GM18907 (cell line): ENCODE results near the gene SUMF1.
A peak's percentile ranks its signal among the peaks of the same experiment; 100 is the strongest.
"Not testable (repeated sequence)": the region's sequence is repeated elsewhere in the genome, so short reads cannot be mapped to it uniquely, and the experiment has no call there.

Experiments used
- ATAC-seq: cut with Tn5 transposase; IDR thresholded peaks from one replicate; pipeline ENCODE4 v1.9.1; 2021; ENCODE audit warnings: mild to moderate bottlenecking, moderate library complexity; ENCODE audit not compliant: unreplicated experiment

SUMF1 gene

GRCh38 chr3:4462369-4463040 lies 4.6 kb downstream of the SUMF1 start:
- ATAC-seq: no peak

GRCh38 chr3:4461468-4462090 lies 5.5 kb downstream of the SUMF1 start:
- no peak for ATAC-seq

GRCh38 chr3:4460334-4460733 lies 6.7 kb downstream of the SUMF1 start:
- ATAC-seq: no peak

GRCh38 chr3:4458961-4459360 lies 8.1 kb downstream of the SUMF1 start:
- no peak for ATAC-seq

GRCh38 chr3:4456780-4457179 lies 10.3 kb downstream of the SUMF1 start:
- ATAC-seq: not testable (repeated sequence)

- ATAC-seq: no peak
Measured at GRCh38 chr3:4454142-4454541, 12.9 kb downstream of the SUMF1 start.

GRCh38 chr3:4449043-4449805 lies 17.8 kb downstream of the SUMF1 start:
- ATAC-seq: no peak

GRCh38 chr3:4448187-4448586 lies 18.9 kb downstream of the SUMF1 start:
- no peak for ATAC-seq

GRCh38 chr3:4447295-4447999 lies 19.6 kb downstream of the SUMF1 start:
- no peak for ATAC-seq

- ATAC-seq: no peak
Measured at GRCh38 chr3:4440951-4441350, 26.1 kb downstream of the SUMF1 start.

- no peak for ATAC-seq
Measured at GRCh38 chr3:4438296-4438695, 28.8 kb downstream of the SUMF1 start.

- ATAC-seq: no peak
Measured at GRCh38 chr3:4432259-4432658, 34.8 kb downstream of the SUMF1 start.

- no peak for ATAC-seq
Measured at GRCh38 chr3:4429648-4430350, 37.3 kb downstream of the SUMF1 start.

GRCh38 chr3:4426782-4427344 lies 40.2 kb downstream of the SUMF1 start:
- ATAC-seq: peak; percentile 93

- no peak for ATAC-seq
Measured at GRCh38 chr3:4426261-4426781, 40.7 kb downstream of the SUMF1 start.

GRCh38 chr3:4425707-4426106 lies 41.4 kb downstream of the SUMF1 start:
- peak; percentile 52 for ATAC-seq

GRCh38 chr3:4425055-4425454 lies 42.0 kb downstream of the SUMF1 start:
- no peak for ATAC-seq

- peak; percentile 78 for ATAC-seq
Measured at GRCh38 chr3:4421121-4421520, 45.9 kb downstream of the SUMF1 start.

- no peak for ATAC-seq
Measured at GRCh38 chr3:4419920-4420319, 47.1 kb downstream of the SUMF1 start.

GRCh38 chr3:4419386-4419785 lies 47.7 kb downstream of the SUMF1 start:
- ATAC-seq: no peak
